A549 (cell line): Measurements from ENCODE around the gene ARMH3.

Source experiments
- CEBPB ChIP-seq, 2 experiments: fragments of >200 bp in 1 of 2; sonication (Bioruptor Twin) in 1 of 2; formaldehyde crosslinking in 1 of 2; IDR thresholded peaks; 2 replicates each; pipeline ENCODE4 v1.6.1; 2012 to 2016
- CTCF ChIP-seq: fragments of >200 bp; sonication (Bioruptor Twin); formaldehyde crosslinking; IDR thresholded peaks from 3 replicates; pipeline ENCODE4 v1.5.1; 2016
- POLR2A ChIP-seq: IDR thresholded peaks from 2 replicates; pipeline ENCODE4 v1.6.1; 2012; ENCODE audit warnings: mild to moderate bottlenecking, low read length
- RAD21 ChIP-seq, 2 experiments: fragments of >200 bp in 1 of 2; sonication (Bioruptor Twin) in 1 of 2; formaldehyde crosslinking in 1 of 2; IDR thresholded peaks in 1 of 2; conservative IDR thresholded peaks in 1 of 2; 2 replicates in 1 of 2; 3 replicates in 1 of 2; pipeline ENCODE4 v1.6.1; 2012 to 2018; ENCODE audit warnings: inconsistent platforms in 1 of 2
- RFX5 ChIP-seq: fragments of 450-650 bp; IDR thresholded peaks from 2 replicates; pipeline ENCODE4 v1.7.1; 2014; ENCODE audit warnings: antibody characterized with exemption, mild to moderate bottlenecking, moderate library complexity

GRCh38 chr10:101940916-101941315 lies 115.1 kb downstream of the ARMH3 start:
- TF ChIP-seq CTCF, result no peak
- no peak for TF ChIP-seq RAD21 (conservative IDR thresholded peaks at IDR 0.05 in 1 of 2, IDR thresholded peaks at IDR 0.05 in 1 of 2)
- no peak for TF ChIP-seq POLR2A
- no peak for TF ChIP-seq RFX5
- TF ChIP-seq CEBPB (IDR thresholded peaks at IDR 0.05), result no peak
